Right ventricle myocardium inferior (tissue), 1 donor: ENCODE measurements around the gene AFG3L2. TPM values are rescaled to one million over a fixed set of nuclear protein-coding genes. Genes with fewer than 3 reads are reported as not detected.
"Not testable (repeated sequence)": the region's sequence is repeated elsewhere in the genome, so short reads cannot be mapped to it uniquely, and the experiment has no call there.

Experiments
- ATAC-seq: fragments of 200-7000 bp; cut with Tn5 transposase; one replicate; pipeline ENCODE4 v1.9.1; 2020; ENCODE audit warnings: mild to moderate bottlenecking, moderate library complexity
- DNase-seq: peaks from one replicate; pipeline ENCODE4 v3.0.0; 2021; ENCODE audit errors: missing footprints
- intact Hi-C: fragments of 100-400 bp; cut with DNase I; formaldehyde crosslinking; loops from one replicate; pipeline ENCODE4 v1.11.0; 2022
- total RNA-seq: library from RNA; stranded (reverse); fragmentation: NEBNext Ultra II Directional; extraction: Animal tissue kit (Norgen Biotek cat#: 25700); gene quantifications from one replicate; pipeline ENCODE4 v1.2.1, GENCODE V29; 2021
- donor health status: DM: no; HTN: yes; CAD: no; lungs with severe emphysema.

AFG3L2 gene
- total RNA-seq, 1 donor from 2014 or later: 140 TPM

- ATAC-seq (no peak), DNase-seq (no peak)
- intact Hi-C loops: loop anchor here (10.0 kb wide), 1 partner anchor 133 kb away; no protein-coding TSS in a partner anchor
Measured at GRCh38 chr18:12401881-12402280, 24.9 kb upstream of the AFG3L2 start.

- intact Hi-C loops: loop anchor here (10.0 kb wide), 1 partner anchor 536 kb away; no protein-coding TSS in a partner anchor
- no peak for DNase-seq
- ATAC-seq: no peak
Measured at GRCh38 chr18:12399231-12399630, 22.2 kb upstream of the AFG3L2 start.

GRCh38 chr18:12398625-12399024 lies 21.6 kb upstream of the AFG3L2 start:
- ATAC-seq: no peak
- intact Hi-C loops: loop anchor here (10.0 kb wide), 1 partner anchor 536 kb away; no protein-coding TSS in a partner anchor
- DNase-seq: no peak

GRCh38 chr18:12397793-12398192 lies 20.8 kb upstream of the AFG3L2 start:
- DNase-seq: no peak
- ATAC-seq: no peak
- intact Hi-C loops: loop anchor here (10.0 kb wide), 1 partner anchor 537 kb away; no protein-coding TSS in a partner anchor

GRCh38 chr18:12397254-12397653 lies 20.2 kb upstream of the AFG3L2 start:
- intact Hi-C loops: loop anchor here (10.0 kb wide), 1 partner anchor 538 kb away; no protein-coding TSS in a partner anchor
- DNase-seq: no peak
- no peak for ATAC-seq

- intact Hi-C loops: loop anchor here (10.0 kb wide), 1 partner anchor 540 kb away; no protein-coding TSS in a partner anchor
- ATAC-seq (no peak), DNase-seq (no peak)
Measured at GRCh38 chr18:12394428-12394827, 17.4 kb upstream of the AFG3L2 start.

- intact Hi-C loops: loop anchor here (10.0 kb wide), 1 partner anchor 541 kb away; no protein-coding TSS in a partner anchor
- ATAC-seq (no peak), DNase-seq (no peak)
Measured at GRCh38 chr18:12393998-12394397, 17.0 kb upstream of the AFG3L2 start.

- no peak for DNase-seq
- ATAC-seq: no peak
- intact Hi-C loops: loop anchor here (10.0 kb wide), 1 partner anchor 541 kb away; no protein-coding TSS in a partner anchor
Measured at GRCh38 chr18:12393510-12393909, 16.5 kb upstream of the AFG3L2 start.

- ATAC-seq (peak; percentile 90), DNase-seq (no peak)
Measured at GRCh38 chr18:12391487-12392165, 14.6 kb upstream of the AFG3L2 start.

GRCh38 chr18:12388442-12388841 lies 11.4 kb upstream of the AFG3L2 start:
- intact Hi-C loops: no loop called here
- ATAC-seq: no peak
- DNase-seq: no peak

More at GRCh38 chr18:12391487-12392165, 14.6 kb upstream of the AFG3L2 start:
- intact Hi-C loops: loop anchor here (1.0 to 10.0 kb wide), 2 partner anchors 269 to 543 kb away; no protein-coding TSS in a partner anchor

GRCh38 chr18:12384261-12384660 lies 7.2 kb upstream of the AFG3L2 start:
- DNase-seq: no peak
- no peak for ATAC-seq
- intact Hi-C loops: no loop called here

GRCh38 chr18:12383759-12384158 lies 6.7 kb upstream of the AFG3L2 start:
- DNase-seq, ATAC-seq, intact Hi-C loops: not testable (repeated sequence)

GRCh38 chr18:12382221-12382814 lies 5.3 kb upstream of the AFG3L2 start:
- DNase-seq, ATAC-seq, intact Hi-C loops: not testable (repeated sequence)

GRCh38 chr18:12378198-12378558 lies 1.2 kb upstream of the AFG3L2 start:
- not testable (repeated sequence) for ATAC-seq, DNase-seq
- intact Hi-C loops: loop anchor here (5.0 to 10.0 kb wide), 3 partner anchors 41 to 617 kb away; partner anchors contain the start of genes CEP192 and IMPA2

- ATAC-seq (no peak), DNase-seq (no peak)
- intact Hi-C loops: loop anchor here (1.0 to 10.0 kb wide), 6 partner anchors 30 to 617 kb away; partner anchors contain the start of genes CEP192, IMPA2, PRELID3A and TUBB6
Measured at GRCh38 chr18:12377556-12378197, 650 bp upstream of the AFG3L2 start.

- DNase-seq (peak; percentile 73), ATAC-seq (peak; percentile 29)
- intact Hi-C loops: loop anchor here (2.0 to 10.0 kb wide), 5 partner anchors 39 to 619 kb away; partner anchors contain the start of genes CEP192, IMPA2 and TUBB6
Measured at GRCh38 chr18:12376034-12376753, 833 bp downstream of the AFG3L2 start.

- no peak for ATAC-seq
- DNase-seq: no peak
- intact Hi-C loops: loop anchor here (10.0 kb wide), 2 partner anchors 390 to 620 kb away; partner anchors contain the start of genes CEP192 and IMPA2
Measured at GRCh38 chr18:12374401-12374800, 2.6 kb downstream of the AFG3L2 start.

- ATAC-seq (no peak), DNase-seq (no peak)
- intact Hi-C loops: loop anchor here (1.0 to 10.0 kb wide), 3 partner anchors 11 to 621 kb away; partner anchors contain the start of genes CEP192 and IMPA2
Measured at GRCh38 chr18:12373771-12374116, 3.3 kb downstream of the AFG3L2 start.
